OCI-LY3 (cell line): Measurements from ENCODE around the gene RBPJ.

Source experiments
- EZH2phosphoT487 ChIP-seq: fragments of 200-600 bp; shearing (Covaris generic); IDR thresholded peaks from 2 replicates; pipeline ENCODE4 v1.6.1; 2018; ENCODE audit warnings: antibody characterized with exemption, mixed run types, low read depth
- TF ChIP-seq, protein P1 (sequence below): fragments of 200-600, 300-600 bp; sonication (generic); IDR thresholded peaks from 2 replicates; pipeline ENCODE4 v1.5.1; 2014; ENCODE audit warnings: antibody characterized with exemption, low read length, low read depth

DNA sequence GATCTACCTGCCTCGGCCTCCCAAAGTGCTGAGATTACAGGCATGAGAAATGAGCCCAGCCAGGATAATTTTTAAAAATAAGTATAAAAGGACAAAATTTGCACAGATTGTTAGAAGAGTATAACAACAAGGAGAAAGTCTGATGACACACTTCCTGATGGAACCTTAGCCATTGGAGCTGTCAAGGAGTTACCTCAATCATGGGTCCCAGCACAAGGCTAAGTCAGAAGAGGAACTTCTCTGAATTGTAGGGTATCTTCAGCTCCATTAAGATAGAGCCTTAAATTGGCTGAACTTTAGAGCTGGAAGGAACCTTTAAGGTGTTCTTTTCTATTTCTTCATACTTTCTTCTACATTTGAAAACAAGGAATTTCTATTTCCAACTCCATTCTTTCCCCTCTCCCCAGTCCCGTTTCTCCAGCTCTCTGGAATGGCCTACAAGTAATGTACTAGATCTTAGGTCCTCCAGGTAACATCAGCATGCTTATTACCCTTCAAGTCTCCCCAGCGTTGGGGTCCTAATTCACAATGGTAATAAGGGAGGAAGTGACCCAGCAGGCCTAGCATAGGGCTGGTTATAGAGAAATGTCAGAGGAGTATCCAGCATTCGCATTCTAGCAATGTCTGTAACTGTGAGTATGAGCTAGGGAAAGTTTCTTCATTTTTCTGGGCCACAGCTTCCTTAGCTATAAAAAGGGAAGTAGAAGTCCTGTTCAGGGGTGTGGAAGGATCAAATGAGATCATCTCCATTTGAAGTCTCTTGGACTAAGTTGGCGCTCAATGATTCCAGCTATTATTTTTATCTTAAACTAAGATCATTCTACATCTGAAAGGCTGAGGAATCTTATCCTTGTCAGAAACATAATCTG, 18.5 kb upstream of the RBPJ start:
- TF ChIP-seq, protein P1, sequence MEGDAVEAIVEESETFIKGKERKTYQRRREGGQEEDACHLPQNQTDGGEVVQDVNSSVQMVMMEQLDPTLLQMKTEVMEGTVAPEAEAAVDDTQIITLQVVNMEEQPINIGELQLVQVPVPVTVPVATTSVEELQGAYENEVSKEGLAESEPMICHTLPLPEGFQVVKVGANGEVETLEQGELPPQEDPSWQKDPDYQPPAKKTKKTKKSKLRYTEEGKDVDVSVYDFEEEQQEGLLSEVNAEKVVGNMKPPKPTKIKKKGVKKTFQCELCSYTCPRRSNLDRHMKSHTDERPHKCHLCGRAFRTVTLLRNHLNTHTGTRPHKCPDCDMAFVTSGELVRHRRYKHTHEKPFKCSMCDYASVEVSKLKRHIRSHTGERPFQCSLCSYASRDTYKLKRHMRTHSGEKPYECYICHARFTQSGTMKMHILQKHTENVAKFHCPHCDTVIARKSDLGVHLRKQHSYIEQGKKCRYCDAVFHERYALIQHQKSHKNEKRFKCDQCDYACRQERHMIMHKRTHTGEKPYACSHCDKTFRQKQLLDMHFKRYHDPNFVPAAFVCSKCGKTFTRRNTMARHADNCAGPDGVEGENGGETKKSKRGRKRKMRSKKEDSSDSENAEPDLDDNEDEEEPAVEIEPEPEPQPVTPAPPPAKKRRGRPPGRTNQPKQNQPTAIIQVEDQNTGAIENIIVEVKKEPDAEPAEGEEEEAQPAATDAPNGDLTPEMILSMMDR = no peak
- no peak for TF ChIP-seq EZH2phosphoT487
